GM23338 (cell line): Measurements from ENCODE around the gene IKBKE. TPM values are rescaled to one million over a fixed set of nuclear protein-coding genes. Genes with fewer than 3 reads are reported as not detected.

Experiments used
- ATAC-seq: fragments of 200-7000 bp; cut with Tn5 transposase; 3 replicates; pipeline ENCODE4 v1.9.1; 2020
- DNase-seq: peaks from one replicate; pipeline ENCODE4 v3.0.0-alpha.2; 2015; ENCODE audit warnings: low spot score
- H2AFZ ChIP-seq: fragments of 200-600 bp; sonication (generic); 2 replicates; pipeline ENCODE4 v1.8.0; 2016; ENCODE audit warnings: antibody characterized with exemption, mild to moderate bottlenecking, moderate library complexity
- H3F3A ChIP-seq: fragments of 200-600 bp; sonication (generic); replicated peaks from 2 replicates; pipeline ENCODE4 v1.8.0; 2017; ENCODE audit warnings: antibody characterized with exemption, mixed run types, low read depth
- H3K27ac ChIP-seq: fragments of 200-600 bp; sonication (generic); 2 replicates; pipeline ENCODE4 v1.6.1; 2016; ENCODE audit warnings: low read depth
- H3K27me3 ChIP-seq: fragments of 200-600 bp; sonication (generic); 2 replicates; pipeline ENCODE4 v1.8.0; 2016; ENCODE audit warnings: mild to moderate bottlenecking, mixed run types, moderate library complexity; ENCODE audit not compliant: insufficient read depth
- H3K36me3 ChIP-seq: fragments of 200-600 bp; sonication (generic); 2 replicates; pipeline ENCODE4 v1.8.0; 2016; ENCODE audit warnings: mild to moderate bottlenecking; ENCODE audit not compliant: insufficient read depth
- H3K4me1 ChIP-seq: fragments of 200-600 bp; sonication (generic); 2 replicates; pipeline ENCODE4 v1.8.0; 2016; ENCODE audit warnings: mild to moderate bottlenecking, moderate library complexity; ENCODE audit not compliant: insufficient read depth
- H3K4me2 ChIP-seq: fragments of 200-600 bp; sonication (generic); 2 replicates; pipeline ENCODE4 v1.7.1; 2017; ENCODE audit warnings: mixed run types
- H3K4me3 ChIP-seq: fragments of 200-600 bp; sonication (generic); 2 replicates; pipeline ENCODE4 v1.6.1; 2016; ENCODE audit warnings: mixed run types
- H3K79me2 ChIP-seq: fragments of 200-600 bp; sonication (generic); replicated peaks from 2 replicates; pipeline ENCODE4 v1.8.0; 2017; ENCODE audit warnings: mild to moderate bottlenecking; ENCODE audit not compliant: insufficient read depth
- H3K9me2 ChIP-seq: fragments of 200-600 bp; sonication (generic); 2 replicates; pipeline ENCODE4 v1.8.0; 2017; ENCODE audit not compliant: insufficient read depth
- H4K20me1 ChIP-seq: fragments of 200-600 bp; sonication (generic); replicated peaks from 2 replicates; pipeline ENCODE4 v1.8.0; 2017; ENCODE audit warnings: mild to moderate bottlenecking; ENCODE audit not compliant: insufficient read depth
- H3K27ac Mint-ChIP-seq: 2 replicates; pipeline ENCODE4 v1.8.0; 2020; ENCODE audit warnings: inconsistent platforms, mild to moderate bottlenecking, moderate library complexity, mixed read lengths
- H3K27me3 Mint-ChIP-seq: 3 replicates; pipeline ENCODE4 v1.8.0; 2022; ENCODE audit warnings: low read depth, mild to moderate bottlenecking, moderate library complexity, mixed read lengths, inconsistent platforms; ENCODE audit not compliant: insufficient read depth, poor library complexity
- H3K36me3 Mint-ChIP-seq: 3 replicates; pipeline ENCODE4 v1.8.0; 2021; ENCODE audit warnings: low read depth, mild to moderate bottlenecking, inconsistent platforms, moderate library complexity, mixed read lengths
- H3K4me1 Mint-ChIP-seq: 3 replicates; pipeline ENCODE4 v1.8.0; 2020; ENCODE audit warnings: mild to moderate bottlenecking, inconsistent platforms, mixed read lengths
- H3K4me3 Mint-ChIP-seq: 3 replicates; pipeline ENCODE4 v1.8.0; 2021; ENCODE audit warnings: moderate library complexity, mild to moderate bottlenecking, inconsistent platforms, mixed read lengths
- H3K9me3 Mint-ChIP-seq: 3 replicates; pipeline ENCODE4 v1.8.0; 2020; ENCODE audit warnings: moderate library complexity, mild to moderate bottlenecking, inconsistent platforms, mixed read lengths
- CREB1 ChIP-seq: fragments of 250-450 bp; sonication (Bioruptor Pico); IDR thresholded peaks from 2 replicates; pipeline ENCODE4 v1.5.0; 2020; ENCODE audit warnings: low read depth, mild to moderate bottlenecking, moderate library complexity
- CTCF ChIP-seq, 2 experiments: fragments of 200-600 bp in 1 of 2; sonication (generic) in 1 of 2; conservative IDR thresholded peaks; 2 replicates each; pipeline versions ENCODE4 v1.5.1 to v1.6.1; 2016 to 2017; ENCODE audit warnings: antibody characterized with exemption in 2 of 2, low read depth in 2 of 2, mild to moderate bottlenecking in 2 of 2, moderate library complexity in 1 of 2
- ETS1 ChIP-seq: IDR thresholded peaks from 2 replicates; pipeline ENCODE4 v1.6.1; 2016; ENCODE audit warnings: antibody characterized with exemption
- EZH2 ChIP-seq: fragments of 200-600 bp; sonication (generic); IDR thresholded peaks from one replicate; pipeline ENCODE4 v1.8.0; 2017; ENCODE audit warnings: antibody characterized with exemption, mild to moderate bottlenecking, low read depth; ENCODE audit not compliant: unreplicated experiment
- EZH2phosphoT487 ChIP-seq: fragments of 200-600 bp; sonication (generic); IDR thresholded peaks from one replicate; pipeline ENCODE4 v1.8.1; 2018; ENCODE audit warnings: antibody characterized with exemption; ENCODE audit not compliant: unreplicated experiment
- JUNB ChIP-seq: IDR thresholded peaks from one replicate; pipeline ENCODE4 v1.6.1; 2016; ENCODE audit warnings: antibody characterized with exemption; ENCODE audit not compliant: unreplicated experiment
- NANOG ChIP-seq: IDR thresholded peaks from 2 replicates; pipeline ENCODE4 v1.6.1; 2016; ENCODE audit warnings: antibody characterized with exemption, borderline replicate concordance
- POLR2AphosphoS5 ChIP-seq: IDR thresholded peaks from 2 replicates; pipeline ENCODE4 v1.6.1; 2016; ENCODE audit warnings: antibody characterized with exemption, low read depth
- STAT1 ChIP-seq: IDR thresholded peaks from one replicate; pipeline ENCODE4 v1.6.1; 2016; ENCODE audit warnings: antibody characterized with exemption; ENCODE audit not compliant: unreplicated experiment
- ZNF114 ChIP-seq: fragments of 250-450 bp; sonication (Bioruptor Pico); IDR thresholded peaks from 2 replicates; pipeline ENCODE4 v1.5.0; 2020; ENCODE audit warnings: mild to moderate bottlenecking, moderate library complexity
- ZNF331 ChIP-seq: fragments of 250-450 bp; sonication (Bioruptor Pico); IDR thresholded peaks from 2 replicates; pipeline ENCODE4 v1.5.0; 2020; ENCODE audit warnings: low read depth, mild to moderate bottlenecking, moderate library complexity
- ZNF462 ChIP-seq: fragments of 250-450 bp; sonication (Bioruptor Pico); IDR thresholded peaks from 2 replicates; pipeline ENCODE4 v1.5.0; 2020; ENCODE audit warnings: mild to moderate bottlenecking, moderate library complexity
- polyA plus RNA-seq: library from polyadenylated mRNA; unstranded; fragments of >200 nt; fragmentation: Nextera tagmentation; extraction: Ambion mirVana; gene quantifications from 2 replicates; pipeline ENCODE4 v1.2.1, GENCODE V29; 2016
- total RNA-seq: library from RNA; depleted of rRNA; stranded (reverse); fragments of >200 nt; shearing (Covaris generic); gene quantifications from 2 replicates; pipeline ENCODE4 v1.2.3, GENCODE V29; 2014
- TF ChIP-seq, protein P1 (sequence below): IDR thresholded peaks from one replicate; pipeline ENCODE4 v1.6.1; 2018; ENCODE audit warnings: antibody characterized with exemption; ENCODE audit not compliant: unreplicated experiment

IKBKE gene
- total and polyA plus RNA-seq, 2 experiments from 2014 or later = 4.8 to 11.1 TPM

DNA sequence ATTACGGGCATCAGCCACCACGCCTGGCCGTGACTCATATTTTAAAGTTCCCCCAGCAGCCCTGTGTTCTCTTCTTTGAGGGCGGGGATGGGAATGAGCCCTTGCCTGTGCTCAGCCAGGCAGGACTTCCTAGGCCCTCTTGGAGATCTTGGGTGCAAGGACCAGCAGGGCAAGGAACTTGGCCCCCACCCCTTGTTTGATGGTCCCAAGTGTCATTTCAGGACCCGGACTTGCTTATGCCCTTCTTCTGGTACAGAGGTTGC, 46.4 kb downstream of the IKBKE start:
- Histone ChIP-seq H3K36me3 (no peaks in the 10 kb centered on the region), H4K20me1 (no peaks in the 10 kb centered on the region), H3K4me1 (peaks cover 11% of the 10 kb centered on the region), H3K9me2 (no peaks in the 10 kb centered on the region), H2AFZ (no peak overlapping the region), H3K27ac (no peak overlapping the region), H3K4me3 (no peak overlapping the region), H3F3A (no peaks in the 10 kb centered on the region), H3K27me3 (no peaks in the 10 kb centered on the region), H3K4me2 (no peak overlapping the region), H3K79me2 (no peaks in the 10 kb centered on the region)
- Mint-ChIP-seq H3K27ac (no peak overlapping the region), H3K4me1 (peaks cover 19% of the 10 kb centered on the region), H3K9me3 (no peaks in the 10 kb centered on the region), H3K4me3 (no peak overlapping the region), H3K36me3 (no peaks in the 10 kb centered on the region), H3K27me3 (peaks cover 7% of the 10 kb centered on the region)
- ATAC-seq (no peak), DNase-seq (no peak)
- TF ChIP-seq ZNF331 (CRISPR knock-in tag) = no peak
- no peak for TF ChIP-seq JUNB
- TF ChIP-seq ETS1 = no peak
- TF ChIP-seq CTCF (conservative IDR thresholded peaks at IDR 0.05; ENCODE audit: low read depth in 2 of 2) = no peak
- TF ChIP-seq CREB1 = no peak
- TF ChIP-seq POLR2AphosphoS5 = no peak
- TF ChIP-seq EZH2 = no peak
- no peak for TF ChIP-seq ZNF462 (CRISPR knock-in tag)
- no peak for TF ChIP-seq NANOG
- TF ChIP-seq, protein P1, sequence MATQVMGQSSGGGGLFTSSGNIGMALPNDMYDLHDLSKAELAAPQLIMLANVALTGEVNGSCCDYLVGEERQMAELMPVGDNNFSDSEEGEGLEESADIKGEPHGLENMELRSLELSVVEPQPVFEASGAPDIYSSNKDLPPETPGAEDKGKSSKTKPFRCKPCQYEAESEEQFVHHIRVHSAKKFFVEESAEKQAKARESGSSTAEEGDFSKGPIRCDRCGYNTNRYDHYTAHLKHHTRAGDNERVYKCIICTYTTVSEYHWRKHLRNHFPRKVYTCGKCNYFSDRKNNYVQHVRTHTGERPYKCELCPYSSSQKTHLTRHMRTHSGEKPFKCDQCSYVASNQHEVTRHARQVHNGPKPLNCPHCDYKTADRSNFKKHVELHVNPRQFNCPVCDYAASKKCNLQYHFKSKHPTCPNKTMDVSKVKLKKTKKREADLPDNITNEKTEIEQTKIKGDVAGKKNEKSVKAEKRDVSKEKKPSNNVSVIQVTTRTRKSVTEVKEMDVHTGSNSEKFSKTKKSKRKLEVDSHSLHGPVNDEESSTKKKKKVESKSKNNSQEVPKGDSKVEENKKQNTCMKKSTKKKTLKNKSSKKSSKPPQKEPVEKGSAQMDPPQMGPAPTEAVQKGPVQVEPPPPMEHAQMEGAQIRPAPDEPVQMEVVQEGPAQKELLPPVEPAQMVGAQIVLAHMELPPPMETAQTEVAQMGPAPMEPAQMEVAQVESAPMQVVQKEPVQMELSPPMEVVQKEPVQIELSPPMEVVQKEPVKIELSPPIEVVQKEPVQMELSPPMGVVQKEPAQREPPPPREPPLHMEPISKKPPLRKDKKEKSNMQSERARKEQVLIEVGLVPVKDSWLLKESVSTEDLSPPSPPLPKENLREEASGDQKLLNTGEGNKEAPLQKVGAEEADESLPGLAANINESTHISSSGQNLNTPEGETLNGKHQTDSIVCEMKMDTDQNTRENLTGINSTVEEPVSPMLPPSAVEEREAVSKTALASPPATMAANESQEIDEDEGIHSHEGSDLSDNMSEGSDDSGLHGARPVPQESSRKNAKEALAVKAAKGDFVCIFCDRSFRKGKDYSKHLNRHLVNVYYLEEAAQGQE = no peak
- no peak for TF ChIP-seq ZNF114 (CRISPR knock-in tag)
- no peak for TF ChIP-seq EZH2phosphoT487
- TF ChIP-seq STAT1 = no peak
